Stimulated activated CD4-positive, alpha-beta T cell treated with anti-CD3 and anti-CD28 coated beads, Interleukin-4, amount 100 ng/mL, for 4 hours (primary cell): ENCODE data around the gene SHH.
"Not testable (repeated sequence)": the region's sequence is repeated elsewhere in the genome, so short reads cannot be mapped to it uniquely, and the experiment has no call there.

Experiments
- DNase-seq, 2 experiments: peaks; one replicate each; pipeline ENCODE4 v3.0.0-alpha.2; 2020

The SHH gene

GRCh38 chr7:155842496-155843265 lies 30.4 kb upstream of the SHH start:
- DNase-seq = no peak

DNA sequence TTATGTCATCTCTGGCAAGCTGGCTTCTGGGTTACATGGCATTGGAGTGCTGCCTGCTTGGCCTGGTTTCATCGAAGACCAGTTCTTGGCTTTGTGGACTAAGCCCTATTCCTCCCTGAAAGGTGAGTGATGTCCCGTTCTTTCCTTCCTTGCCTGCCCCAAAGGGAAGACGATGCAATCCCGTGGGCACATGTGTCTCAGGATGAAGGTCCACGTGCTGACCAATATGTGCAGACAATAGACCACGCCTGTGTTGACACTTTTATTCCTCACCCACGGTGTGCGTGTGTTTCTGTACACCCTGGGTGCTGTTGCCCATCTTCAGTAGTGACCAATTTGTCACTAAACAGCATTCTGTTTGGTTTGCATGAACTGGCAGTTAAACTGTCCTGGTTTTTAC lies 28.6 kb upstream of the SHH start:
- DNase-seq = no peak

DNA sequence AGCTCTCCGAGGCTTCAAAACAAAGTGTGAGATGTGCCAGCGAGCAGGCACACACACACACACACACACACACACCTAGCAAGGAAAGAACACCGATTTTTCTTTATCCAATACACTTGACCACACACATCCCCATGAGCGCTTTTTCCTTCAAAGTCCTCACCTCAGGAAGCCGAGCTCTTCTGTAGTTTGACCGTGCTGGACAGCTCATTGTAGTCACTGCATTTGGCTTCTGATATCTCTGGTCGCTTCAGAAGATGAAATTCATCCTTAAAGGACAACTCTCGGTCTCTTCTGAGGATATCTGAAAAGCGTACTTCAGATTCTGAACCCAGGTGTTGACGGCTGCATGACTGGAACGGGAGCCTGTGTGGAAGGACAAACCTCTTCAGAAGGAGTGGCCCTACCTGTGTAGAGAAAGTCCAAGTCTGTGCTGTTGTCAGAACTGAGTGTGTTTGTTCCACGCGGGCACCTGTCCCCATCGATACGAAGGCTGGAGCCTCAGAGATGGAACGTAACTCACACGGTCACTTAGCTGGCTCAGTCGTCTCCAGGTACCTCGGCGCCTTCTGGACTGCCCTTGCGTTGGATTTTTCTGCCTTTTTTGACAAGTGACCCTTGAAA lies 28.1 kb upstream of the SHH start:
- DNase-seq = no peak

DNA sequence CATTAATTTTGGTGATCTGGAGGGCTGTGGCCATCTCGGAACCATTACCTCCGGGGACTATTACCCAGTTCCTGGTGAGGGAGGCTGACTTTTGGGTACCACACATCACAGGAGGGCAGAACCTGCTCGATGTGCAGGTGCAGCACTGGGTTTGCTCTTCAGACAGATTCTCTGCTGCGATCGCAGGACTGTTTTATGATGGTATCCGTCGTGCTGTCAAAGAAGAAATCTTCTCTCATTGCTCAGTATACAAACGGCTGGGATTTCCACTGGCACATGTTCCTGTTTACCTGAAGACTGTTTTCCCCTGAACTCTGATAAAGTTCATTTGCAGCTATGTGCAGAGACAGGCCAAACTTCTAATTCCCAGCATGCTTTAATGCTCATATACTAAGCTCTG lies 27.2 kb upstream of the SHH start:
- no peak for DNase-seq

DNA sequence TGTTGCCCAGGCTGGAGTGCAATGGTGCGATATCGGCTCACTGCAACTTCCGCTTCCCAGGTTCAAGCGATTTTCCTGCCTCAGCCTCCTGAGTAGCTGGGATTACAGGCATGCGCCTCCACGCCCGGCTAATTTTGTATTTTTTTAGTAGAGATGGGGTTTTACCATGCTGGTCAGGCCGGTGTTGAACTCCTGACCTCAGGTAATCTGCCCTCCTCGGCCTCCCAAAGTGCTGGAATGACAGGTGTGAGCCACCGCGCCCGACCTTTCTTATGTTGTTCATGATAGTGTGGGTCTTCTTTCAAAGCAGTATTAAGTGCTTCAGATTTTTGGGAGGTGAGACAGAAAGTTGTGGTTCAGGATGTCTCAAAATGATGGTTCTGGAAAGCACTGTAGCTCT lies 26.0 kb upstream of the SHH start:
- not testable (repeated sequence) for DNase-seq

DNA sequence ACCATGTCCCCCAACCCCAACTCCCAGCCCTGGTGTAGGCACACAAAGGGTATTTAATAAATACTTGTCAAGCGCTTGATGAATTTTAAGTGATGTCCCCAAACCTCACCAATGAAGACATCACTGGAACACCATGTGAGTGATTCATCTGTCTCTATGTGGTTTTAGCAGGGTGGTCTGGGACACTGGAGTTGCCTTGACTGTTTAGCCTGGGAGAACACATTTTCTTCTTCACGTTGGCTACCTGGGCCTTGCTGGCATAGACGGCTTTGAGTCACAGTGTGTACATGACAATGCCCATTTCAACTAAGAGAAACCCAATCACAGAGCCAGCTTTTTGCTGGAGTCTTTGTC lies 24.8 kb upstream of the SHH start:
- DNase-seq = no peak

GRCh38 chr7:155836216-155837125 lies 24.2 kb upstream of the SHH start:
- DNase-seq = no peak

GRCh38 chr7:155835446-155836215 lies 23.4 kb upstream of the SHH start:
- no peak for DNase-seq

DNA sequence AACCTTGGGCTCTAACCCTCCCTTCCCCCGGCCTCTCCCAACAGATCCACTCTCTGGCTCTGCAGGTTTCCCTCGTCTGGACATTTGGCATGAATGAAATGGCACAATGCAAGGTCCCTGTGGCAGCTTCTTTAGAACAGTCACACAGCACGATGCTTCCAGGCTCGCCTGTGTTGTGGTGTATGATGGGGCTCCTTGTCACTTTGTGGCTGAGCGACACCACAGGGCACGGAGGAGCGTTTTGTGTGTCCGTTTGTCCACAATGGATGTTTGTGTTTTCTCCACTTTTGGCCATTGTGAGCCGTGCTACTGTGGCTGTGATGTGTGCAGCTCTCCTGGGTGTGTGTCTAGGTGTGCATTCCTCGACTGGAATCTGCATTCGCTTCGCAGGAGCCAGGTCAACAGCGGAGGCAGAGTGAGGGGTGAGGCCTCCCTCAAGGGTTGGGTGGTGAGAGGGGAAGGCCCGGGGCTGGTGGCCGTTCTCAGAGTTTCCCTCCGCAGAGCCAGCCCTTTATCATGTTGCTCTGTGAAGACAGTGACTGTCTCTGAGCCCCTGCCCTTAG lies 22.3 kb upstream of the SHH start:
- no peak for DNase-seq

DNA sequence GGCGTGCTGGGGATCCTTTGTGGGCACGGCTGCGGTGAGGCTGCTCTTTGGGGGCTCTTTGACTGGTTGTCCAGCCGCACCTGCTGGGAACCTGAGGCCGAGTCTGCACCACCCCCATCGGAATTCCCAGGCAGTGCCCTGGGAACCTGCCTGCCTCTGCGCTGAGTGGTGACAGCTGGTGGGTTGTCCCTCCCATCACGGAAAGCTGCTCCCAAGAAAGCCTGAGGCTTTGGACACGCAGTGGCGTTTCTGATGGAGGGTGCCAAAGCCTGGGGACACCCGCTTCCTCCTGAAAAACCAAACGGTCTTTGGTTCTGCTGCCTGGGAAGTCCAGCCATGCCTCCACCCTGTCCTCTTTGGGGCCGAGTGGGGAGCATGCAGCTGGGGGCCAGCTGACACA lies 21.4 kb upstream of the SHH start:
- DNase-seq = no peak

GRCh38 chr7:155832581-155832981 lies 20.3 kb upstream of the SHH start:
- DNase-seq = no peak

DNA sequence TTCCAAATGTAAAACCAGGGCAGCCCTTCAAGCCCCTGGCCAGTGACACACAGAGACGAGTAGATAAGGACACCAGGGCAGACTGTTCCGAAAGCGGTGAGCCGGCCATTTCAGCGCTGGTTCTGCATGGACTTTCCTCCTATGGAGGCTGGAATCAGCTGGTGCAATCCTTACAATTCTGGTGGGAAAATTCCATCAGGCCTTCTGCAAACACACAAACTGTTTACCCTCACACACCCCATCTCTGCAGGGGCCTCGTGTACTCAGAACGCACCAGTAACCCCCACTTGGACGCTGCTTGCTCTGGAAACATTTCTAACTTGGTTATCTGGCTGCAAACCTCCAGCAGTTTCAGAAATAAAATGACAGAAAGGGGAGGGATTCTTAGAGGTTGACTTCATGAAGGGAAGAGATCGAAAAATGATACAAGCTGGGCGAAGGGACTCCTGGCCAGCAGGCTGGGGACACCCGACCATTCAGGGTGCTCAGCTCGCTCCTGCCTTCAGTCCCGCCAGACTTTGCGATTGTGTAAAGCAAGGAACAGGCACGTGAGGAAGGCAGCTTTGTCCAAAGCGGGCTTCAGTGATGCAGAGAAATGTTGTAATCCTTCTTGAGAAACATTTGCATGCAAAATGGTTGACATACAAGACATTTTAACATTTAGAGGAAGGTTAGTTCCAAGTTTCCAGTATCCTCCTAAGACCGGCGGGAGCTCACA lies 19.7 kb upstream of the SHH start:
- no peak for DNase-seq

- no peak for DNase-seq
Measured at GRCh38 chr7:155830961-155831806, 18.9 kb upstream of the SHH start.

- no peak for DNase-seq
Measured at GRCh38 chr7:155829796-155830470, 17.7 kb upstream of the SHH start.

GRCh38 chr7:155825336-155825735 lies 13.1 kb upstream of the SHH start:
- DNase-seq = no peak

GRCh38 chr7:155824227-155824886 lies 12.1 kb upstream of the SHH start:
- no peak for DNase-seq

DNA sequence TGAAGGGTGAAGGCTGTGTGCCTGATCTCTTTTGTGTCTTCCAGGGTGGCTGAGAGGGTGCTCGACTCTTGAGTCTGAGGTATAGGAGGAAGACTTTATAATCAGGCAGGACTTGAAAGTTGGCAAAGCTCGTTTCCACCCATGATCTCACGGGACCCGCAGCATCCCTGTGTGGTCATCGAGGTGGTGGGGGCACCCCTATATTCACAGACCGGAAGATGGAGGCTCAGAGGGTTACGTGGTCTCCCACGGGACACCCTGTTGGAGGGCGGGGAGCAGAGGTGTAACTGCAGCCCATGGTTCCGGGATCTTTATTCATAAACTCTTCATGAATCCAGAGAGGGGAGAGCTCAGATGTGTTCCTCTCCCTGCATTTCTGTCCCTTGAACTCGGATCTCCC lies 9.6 kb upstream of the SHH start:
- no peak for DNase-seq

GRCh38 chr7:155820788-155821187 lies 8.5 kb upstream of the SHH start:
- DNase-seq = no peak

DNA sequence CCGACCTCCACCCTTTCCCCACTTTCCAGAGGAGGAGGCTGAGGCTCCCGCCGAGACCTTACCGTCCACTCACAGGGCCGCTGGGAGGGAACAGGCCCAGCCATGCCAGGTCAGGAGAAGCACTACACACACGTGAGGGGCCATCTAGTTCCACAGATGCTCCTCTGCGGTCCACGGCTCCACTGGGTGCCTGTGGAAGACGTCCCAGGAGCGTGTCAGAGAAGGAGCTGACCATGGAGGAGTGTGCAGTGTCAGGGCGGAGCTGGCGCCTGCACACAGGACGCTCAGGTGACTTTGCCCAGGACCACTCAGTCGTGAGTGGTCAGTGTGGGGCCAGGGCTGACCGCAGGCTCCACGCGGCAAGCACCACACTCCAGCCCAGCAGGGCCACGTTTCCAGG lies 8.0 kb upstream of the SHH start:
- DNase-seq = no peak

- DNase-seq = no peak
Measured at GRCh38 chr7:155819186-155819585, 6.9 kb upstream of the SHH start.
